Suprapubic skin (tissue), 4 donors: ENCODE data around the gene WNT9B. TPM values are rescaled to one million over a fixed set of nuclear protein-coding genes. Genes with fewer than 3 reads are reported as not detected.

Source experiments
- DNase-seq, 2 donors: peaks; one replicate each; pipeline ENCODE4 v3.0.0-alpha.2; 2019; ENCODE audit warnings: low spot score in 2 of 2
- H3K27ac ChIP-seq: fragments of 200-600 bp; sonication (generic); one replicate; pipeline ENCODE4 v1.5.1; 2019
- H3K27me3 ChIP-seq: fragments of 200-600 bp; sonication (generic); one replicate; pipeline ENCODE4 v1.5.1; 2019
- H3K36me3 ChIP-seq: fragments of 200-600 bp; sonication (generic); one replicate; pipeline ENCODE4 v1.5.1; 2019
- H3K4me1 ChIP-seq: fragments of 200-600 bp; sonication (generic); one replicate; pipeline ENCODE4 v1.5.1; 2019
- H3K4me3 ChIP-seq: fragments of 200-600 bp; sonication (generic); one replicate; pipeline ENCODE4 v1.5.1; 2019; ENCODE audit warnings: mild to moderate bottlenecking
- H3K9me3 ChIP-seq: fragments of 200-600 bp; sonication (generic); one replicate; pipeline ENCODE4 v1.5.1; 2019
- EP300 ChIP-seq: sonication (generic); formaldehyde crosslinking; IDR thresholded peaks from one replicate; pipeline ENCODE4 v1.6.1; 2017; ENCODE audit warnings: antibody characterized with exemption
- POLR2A ChIP-seq, 2 donors: fragments of 450-650 bp; IDR thresholded peaks; one replicate each; pipeline ENCODE4 v1.6.1; 2017; ENCODE audit warnings: antibody characterized with exemption in 2 of 2, mild to moderate bottlenecking in 2 of 2, moderate library complexity in 2 of 2
- POLR2AphosphoS5 ChIP-seq, 3 donors: sonication (generic); formaldehyde crosslinking; IDR thresholded peaks; one replicate each; pipeline ENCODE4 v1.6.1; 2017; ENCODE audit warnings: antibody characterized with exemption in 3 of 3
- WGBS: methylation state at CpG from one replicate; pipeline ENCODE4 v1.1.5; 2018; 5-methylcytosine and 5-hydroxymethylcytosine counted together
- total RNA-seq, 4 donors: library from RNA; depleted of rRNA; stranded (reverse); fragments of >200 nt; gene quantifications; one replicate each; pipeline ENCODE4 v1.1.0, GENCODE V29; 2016
- TF ChIP-seq, protein P1 (sequence below), 2 donors: fragments of 200-600 bp in 1 of 2; fragments of 450-650 bp in 1 of 2; sonication (generic) in 1 of 2; IDR thresholded peaks; one replicate each; pipeline ENCODE4 v1.5.1; 2016 to 2019; ENCODE audit warnings: antibody characterized with exemption in 2 of 2, mild to moderate bottlenecking in 1 of 2, moderate library complexity in 1 of 2

The WNT9B gene
- total RNA-seq, 4 donors from 2014 or later: 3.6 to 8.3 (median 4.5) TPM

DNA sequence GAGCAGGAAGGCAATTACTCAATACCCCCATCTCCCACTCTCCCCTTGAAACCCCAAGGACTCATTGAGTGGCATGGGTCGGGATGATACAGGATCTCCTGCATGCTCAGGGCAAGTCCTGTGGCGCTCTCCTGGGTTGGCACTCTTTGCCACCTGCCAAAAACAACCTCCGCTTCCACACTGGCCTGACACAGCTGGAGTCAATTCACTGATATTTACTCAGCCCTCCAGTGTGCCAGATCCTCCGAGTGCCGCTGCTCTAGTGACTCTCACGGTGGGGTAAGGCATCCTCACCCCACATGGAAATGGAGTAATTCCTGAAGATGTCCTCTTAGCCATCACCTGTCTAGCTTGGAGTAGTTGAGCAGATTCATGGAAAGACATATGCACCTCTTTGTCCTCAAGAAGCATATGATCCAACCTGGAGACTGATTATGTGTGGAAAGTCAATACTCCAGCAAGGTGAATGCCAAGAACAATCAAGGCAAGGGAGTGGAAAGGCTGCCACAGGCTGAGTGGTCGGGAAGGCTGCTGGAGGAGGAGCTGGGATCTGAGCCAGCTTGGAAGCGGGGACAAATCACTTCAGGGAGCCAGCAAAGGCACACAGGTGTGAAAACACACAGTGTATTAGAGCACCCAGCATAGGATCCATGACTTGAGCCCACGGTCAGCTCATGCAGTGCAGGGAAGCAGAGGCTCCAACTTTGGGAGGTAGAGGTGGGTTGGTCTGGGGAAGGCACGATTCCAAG is 59.0 kb downstream of the WNT9B start:
- no peak overlapping the region for H3K27ac ChIP-seq

DNA sequence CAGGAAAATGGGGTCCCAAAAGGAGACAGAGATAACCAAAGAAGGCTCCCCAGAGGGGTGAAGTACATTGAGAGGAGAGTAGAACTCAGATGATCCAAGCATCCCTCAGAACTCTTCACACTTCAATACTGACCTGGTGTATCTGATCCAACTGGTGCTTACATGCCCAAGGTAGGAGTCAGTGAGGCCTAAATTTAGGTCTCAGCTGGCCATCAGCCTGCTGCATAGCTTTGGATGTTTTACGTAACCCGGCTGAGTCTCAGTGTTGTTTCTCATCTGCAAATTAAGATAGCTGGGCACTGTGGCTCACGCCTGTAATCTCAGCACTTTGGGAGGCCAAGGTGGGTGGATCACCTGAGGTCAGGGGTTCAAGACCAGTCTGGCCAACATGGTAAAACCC is 59.9 kb downstream of the WNT9B start:
- 73% methylated on average over 3 of the region's 3 CpGs for WGBS
- Histone ChIP-seq H3K36me3 (no peaks in the 10 kb centered on the region), H3K4me1 (no peaks in the 10 kb centered on the region), H3K9me3 (no peaks in the 10 kb centered on the region), H3K4me3 (no peak overlapping the region), H3K27ac (no peak overlapping the region), H3K27me3 (peaks cover 17% of the 10 kb centered on the region)
- TF ChIP-seq POLR2A (IDR thresholded peaks at IDR 0.05) (no peak), EP300 (no peak), POLR2AphosphoS5 (IDR thresholded peaks at IDR 0.05) (no peak)
- TF ChIP-seq, protein P1, sequence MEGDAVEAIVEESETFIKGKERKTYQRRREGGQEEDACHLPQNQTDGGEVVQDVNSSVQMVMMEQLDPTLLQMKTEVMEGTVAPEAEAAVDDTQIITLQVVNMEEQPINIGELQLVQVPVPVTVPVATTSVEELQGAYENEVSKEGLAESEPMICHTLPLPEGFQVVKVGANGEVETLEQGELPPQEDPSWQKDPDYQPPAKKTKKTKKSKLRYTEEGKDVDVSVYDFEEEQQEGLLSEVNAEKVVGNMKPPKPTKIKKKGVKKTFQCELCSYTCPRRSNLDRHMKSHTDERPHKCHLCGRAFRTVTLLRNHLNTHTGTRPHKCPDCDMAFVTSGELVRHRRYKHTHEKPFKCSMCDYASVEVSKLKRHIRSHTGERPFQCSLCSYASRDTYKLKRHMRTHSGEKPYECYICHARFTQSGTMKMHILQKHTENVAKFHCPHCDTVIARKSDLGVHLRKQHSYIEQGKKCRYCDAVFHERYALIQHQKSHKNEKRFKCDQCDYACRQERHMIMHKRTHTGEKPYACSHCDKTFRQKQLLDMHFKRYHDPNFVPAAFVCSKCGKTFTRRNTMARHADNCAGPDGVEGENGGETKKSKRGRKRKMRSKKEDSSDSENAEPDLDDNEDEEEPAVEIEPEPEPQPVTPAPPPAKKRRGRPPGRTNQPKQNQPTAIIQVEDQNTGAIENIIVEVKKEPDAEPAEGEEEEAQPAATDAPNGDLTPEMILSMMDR (IDR thresholded peaks at IDR 0.05): no peak
- DNase-seq: no peak

More for the DNA sequence above, 59.0 kb downstream of the WNT9B start:
- WGBS: 63% methylated on average over 10 of the region's 10 CpGs
- no peak for DNase-seq
- Histone ChIP-seq H3K36me3 (no peaks in the 10 kb centered on the region), H3K4me1 (no peaks in the 10 kb centered on the region), H3K27me3 (peaks cover 17% of the 10 kb centered on the region), H3K9me3 (no peaks in the 10 kb centered on the region), H3K4me3 (no peak overlapping the region)
- TF ChIP-seq POLR2AphosphoS5 (IDR thresholded peaks at IDR 0.05) (no peak), EP300 (no peak), POLR2A (IDR thresholded peaks at IDR 0.05) (no peak)
- TF ChIP-seq, protein P1 (IDR thresholded peaks at IDR 0.05): no peak

DNA sequence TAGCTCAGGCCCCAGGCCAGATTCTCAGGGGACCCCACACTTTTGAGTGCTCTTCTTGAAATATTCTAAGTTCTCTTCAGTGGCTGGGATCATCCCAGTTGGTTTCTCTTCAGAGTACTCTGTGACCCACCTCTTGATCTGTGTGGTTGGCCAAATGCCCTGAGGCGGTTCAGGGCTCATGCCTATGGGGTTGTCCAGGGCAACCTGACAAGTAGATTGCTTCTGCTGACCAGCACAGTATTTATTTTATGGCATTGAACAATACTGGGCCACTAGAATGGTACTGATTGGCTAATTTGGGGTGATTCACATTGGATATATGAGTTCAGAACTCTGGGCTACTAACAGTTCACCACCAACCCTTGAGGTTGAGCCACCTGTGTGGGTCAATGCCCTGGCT is 64.2 kb downstream of the WNT9B start:
- TF ChIP-seq EP300 (no peak), POLR2A (IDR thresholded peaks at IDR 0.05) (no peak), POLR2AphosphoS5 (IDR thresholded peaks at IDR 0.05) (no peak)
- TF ChIP-seq, protein P1 (IDR thresholded peaks at IDR 0.05): no peak
- 50% methylated on average over 1 of the region's 1 CpG for WGBS
- H3K27ac ChIP-seq: no peak overlapping the region

DNA sequence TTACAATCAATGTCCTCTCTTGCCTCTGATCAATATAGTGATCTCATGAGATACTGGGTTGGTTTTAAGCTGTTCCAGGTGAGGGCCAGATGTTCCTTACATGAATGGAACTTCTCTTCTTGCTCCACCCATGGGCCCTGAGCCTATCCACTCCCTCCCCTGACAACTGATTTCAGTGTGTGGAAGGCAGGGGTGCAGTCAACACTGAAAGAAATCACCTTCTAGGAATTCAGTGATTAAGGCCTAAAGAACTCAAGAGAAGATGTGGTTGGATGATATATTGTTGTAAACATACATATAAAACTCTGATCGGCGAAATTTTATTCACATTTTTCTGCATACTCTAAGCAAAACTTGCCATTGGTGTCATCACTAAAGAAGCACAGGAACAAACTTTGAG is 64.8 kb downstream of the WNT9B start:
- Histone ChIP-seq H3K27me3 (no peaks in the 10 kb centered on the region), H3K27ac (no peak overlapping the region), H3K36me3 (no peaks in the 10 kb centered on the region), H3K4me1 (no peaks in the 10 kb centered on the region), H3K9me3 (no peaks in the 10 kb centered on the region), H3K4me3 (no peak overlapping the region)
- no peak for DNase-seq
- TF ChIP-seq, protein P1 (IDR thresholded peaks at IDR 0.05): no peak
- TF ChIP-seq POLR2A (IDR thresholded peaks at IDR 0.05) (no peak), POLR2AphosphoS5 (IDR thresholded peaks at IDR 0.05) (no peak), EP300 (no peak)
- 72% methylated on average over 2 of the region's 2 CpGs for WGBS

More for the DNA sequence above, 64.2 kb downstream of the WNT9B start:
- no peaks in the 10 kb centered on the region for H3K27me3 ChIP-seq
- H3K4me3 ChIP-seq: no peak overlapping the region
- no peaks in the 10 kb centered on the region for H3K4me1 ChIP-seq
- no peak for DNase-seq
- no peaks in the 10 kb centered on the region for H3K36me3 ChIP-seq
- H3K9me3 ChIP-seq: no peaks in the 10 kb centered on the region

DNA sequence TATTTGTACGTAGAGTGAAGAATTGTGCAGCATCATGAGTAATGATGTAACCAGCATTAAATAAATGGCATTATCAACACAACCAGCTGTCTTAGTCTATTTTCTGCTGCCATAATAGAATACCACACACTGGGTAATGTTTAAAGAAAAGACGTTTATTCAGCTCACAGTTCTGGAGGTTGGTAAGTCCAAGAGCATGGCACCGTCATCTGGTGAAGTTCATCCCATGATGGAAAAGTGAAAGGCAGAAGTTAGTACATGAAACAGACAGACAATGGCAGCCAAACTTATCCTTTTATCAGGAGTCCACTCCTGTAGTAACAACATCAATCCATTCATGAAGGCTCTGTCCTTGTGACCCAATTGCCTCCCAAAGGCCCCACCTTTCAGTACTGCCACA is 65.2 kb downstream of the WNT9B start:
- no peaks in the 10 kb centered on the region for H3K9me3 ChIP-seq
- DNase-seq: peak in 1 of 2 donors; percentile 8
- no peak overlapping the region for H3K27ac ChIP-seq
- H3K27me3 ChIP-seq: no peaks in the 10 kb centered on the region
- no peaks in the 10 kb centered on the region for H3K36me3 ChIP-seq
- no peaks in the 10 kb centered on the region for H3K4me1 ChIP-seq
- TF ChIP-seq, protein P1 (IDR thresholded peaks at IDR 0.05): no peak
- TF ChIP-seq EP300 (no peak), POLR2A (IDR thresholded peaks at IDR 0.05) (no peak), POLR2AphosphoS5 (IDR thresholded peaks at IDR 0.05) (no peak)
- 87% methylated on average over 3 of the region's 3 CpGs for WGBS
- no peak overlapping the region for H3K4me3 ChIP-seq
